HEK293 (cell line): ENCODE results near the gene GALNT9.

Experiments
- CTCF ChIA-PET: fragments of 350-600 bp; formaldehyde crosslinking; extraction: SDS; loops from one replicate; lab custom pipeline; 2021; ENCODE audit warnings: antibody characterized with exemption; lab: Yijun Ruan, JAX
- POLR2A ChIA-PET: fragments of 300-600 bp; formaldehyde crosslinking; extraction: SDS; loops from one replicate; lab custom pipeline; 2020; ENCODE audit warnings: antibody characterized with exemption, inconsistent platforms; lab: Yijun Ruan, JAX
- H3K27ac ChIP-seq: fragments of 200-500 bp; sonication (Bioruptor generic); 2 replicates; pipeline ENCODE4 v1.5.1; 2014; ENCODE audit warnings: low read depth, low read length, control low read depth, inconsistent platforms; ENCODE audit errors: extremely low read depth
- H3K36me3 ChIP-seq, 2 experiments: fragments of 200-500 bp in 1 of 2; sonication (Bioruptor generic) in 1 of 2; 1 replicate in 1 of 2; 2 replicates in 1 of 2; pipeline ENCODE4 v1.5.1; 2014 to 2017; ENCODE audit warnings: inconsistent platforms in 2 of 2, low read length in 2 of 2; ENCODE audit not compliant: control insufficient read depth in 2 of 2, insufficient read depth in 1 of 2
- H3K4me1 ChIP-seq: fragments of 200-500 bp; sonication (Bioruptor generic); 2 replicates; pipeline ENCODE4 v1.5.1; 2014; ENCODE audit warnings: mild to moderate bottlenecking, low read length, inconsistent platforms; ENCODE audit not compliant: control insufficient read depth, insufficient read depth
- H3K4me3 ChIP-seq: 2 replicates; pipeline ENCODE4 v1.5.1; 2011; ENCODE audit warnings: low read depth, mild to moderate bottlenecking, control low read depth, low read length, moderate library complexity
- H3K9me3 ChIP-seq: fragments of 200-500 bp; sonication (Bioruptor generic); 2 replicates; pipeline ENCODE4 v1.5.1; 2014; ENCODE audit warnings: low read depth, low read length, inconsistent platforms; ENCODE audit not compliant: control insufficient read depth, insufficient read depth
- HOXD13 ChIP-seq: sonication (generic); formaldehyde crosslinking; IDR thresholded peaks from 2 replicates; pipeline ENCODE4 v1.8.0; 2022; ENCODE audit warnings: missing genetic modification reagents, borderline replicate concordance
- MYNN ChIP-seq: fragments of 450-650 bp; formaldehyde crosslinking; IDR thresholded peaks from 2 replicates; pipeline ENCODE4 v1.5.1; 2016; ENCODE audit warnings: missing biosample characterization, missing genetic modification characterization, borderline replicate concordance
- PRDM2 ChIP-seq: fragments of 450-650 bp; formaldehyde crosslinking; IDR thresholded peaks from 2 replicates; pipeline ENCODE4 v1.5.1; 2016; ENCODE audit warnings: missing biosample characterization, missing genetic modification characterization, borderline replicate concordance
- ZBTB20 ChIP-seq: fragments of 450-650 bp; formaldehyde crosslinking; IDR thresholded peaks from 2 replicates; pipeline ENCODE4 v1.5.1; 2016; ENCODE audit warnings: missing biosample characterization, missing genetic modification characterization
- ZBTB21 ChIP-seq: fragments of 450-650 bp; formaldehyde crosslinking; IDR thresholded peaks from 2 replicates; pipeline ENCODE4 v1.5.1; 2017; ENCODE audit warnings: missing biosample characterization, missing genetic modification characterization
- ZFP37 ChIP-seq: fragments of 450-650 bp; formaldehyde crosslinking; IDR thresholded peaks from 2 replicates; pipeline ENCODE4 v1.5.1; 2016; ENCODE audit warnings: missing biosample characterization, missing genetic modification characterization
- ZNF175 ChIP-seq: fragments of 450-650 bp; formaldehyde crosslinking; IDR thresholded peaks from 2 replicates; pipeline ENCODE4 v1.5.1; 2016; ENCODE audit warnings: missing biosample characterization, missing genetic modification characterization
- ZNF202 ChIP-seq: fragments of 450-650 bp; formaldehyde crosslinking; IDR thresholded peaks from 2 replicates; pipeline ENCODE4 v1.5.1; 2016; ENCODE audit warnings: missing biosample characterization, missing genetic modification characterization, borderline replicate concordance
- ZNF26 ChIP-seq: fragments of 450-650 bp; formaldehyde crosslinking; IDR thresholded peaks from 2 replicates; pipeline ENCODE4 v1.5.1; 2016; ENCODE audit warnings: missing biosample characterization, missing genetic modification characterization
- ZNF335 ChIP-seq: fragments of 450-650 bp; formaldehyde crosslinking; conservative IDR thresholded peaks from 2 replicates; pipeline ENCODE4 v1.5.1; 2016; ENCODE audit warnings: missing biosample characterization, missing genetic modification characterization
- ZNF366 ChIP-seq: fragments of 450-650 bp; formaldehyde crosslinking; conservative IDR thresholded peaks from 2 replicates; pipeline ENCODE4 v1.5.1; 2016; ENCODE audit warnings: missing biosample characterization, missing genetic modification characterization
- ZNF510 ChIP-seq: fragments of 450-650 bp; formaldehyde crosslinking; IDR thresholded peaks from 2 replicates; pipeline ENCODE4 v1.5.1; 2018; ENCODE audit warnings: mild to moderate bottlenecking, missing genetic modification characterization, missing biosample characterization; ENCODE audit not compliant: insufficient replicate concordance
- ZNF513 ChIP-seq: fragments of 450-650 bp; IDR thresholded peaks from 2 replicates; pipeline ENCODE4 v1.5.1; 2018; ENCODE audit warnings: missing biosample characterization, missing genetic modification characterization
- ZNF529 ChIP-seq: fragments of 450-650 bp; formaldehyde crosslinking; IDR thresholded peaks from 2 replicates; pipeline ENCODE4 v1.5.1; 2017; ENCODE audit warnings: missing genetic modification characterization, missing biosample characterization; ENCODE audit not compliant: insufficient replicate concordance
- ZNF596 ChIP-seq: fragments of 450-650 bp; IDR thresholded peaks from 2 replicates; pipeline ENCODE4 v1.5.0; 2018; ENCODE audit warnings: missing biosample characterization, mild to moderate bottlenecking, missing genetic modification characterization, moderate library complexity
- ZNF629 ChIP-seq: fragments of 450-650 bp; formaldehyde crosslinking; IDR thresholded peaks from 2 replicates; pipeline ENCODE4 v1.5.1; 2017; ENCODE audit warnings: missing biosample characterization, missing genetic modification characterization
- TF ChIP-seq, protein P1 (sequence below): fragments of 450-650 bp; formaldehyde crosslinking; IDR thresholded peaks from 2 replicates; pipeline ENCODE4 v1.5.1; 2016; ENCODE audit warnings: missing biosample characterization, missing genetic modification characterization

The GALNT9 gene

GRCh38 chr12:132377147-132377546 is 47.8 kb upstream of the GALNT9 start:
- Histone ChIP-seq H3K36me3 (no peaks in the 10 kb centered on the region), H3K4me1 (no peaks in the 10 kb centered on the region), H3K4me3 (no peak overlapping the region), H3K27ac (no peak overlapping the region), H3K9me3 (no peaks in the 10 kb centered on the region)
- POLR2A ChIA-PET: no interaction called here
- TF ChIP-seq, protein P1, sequence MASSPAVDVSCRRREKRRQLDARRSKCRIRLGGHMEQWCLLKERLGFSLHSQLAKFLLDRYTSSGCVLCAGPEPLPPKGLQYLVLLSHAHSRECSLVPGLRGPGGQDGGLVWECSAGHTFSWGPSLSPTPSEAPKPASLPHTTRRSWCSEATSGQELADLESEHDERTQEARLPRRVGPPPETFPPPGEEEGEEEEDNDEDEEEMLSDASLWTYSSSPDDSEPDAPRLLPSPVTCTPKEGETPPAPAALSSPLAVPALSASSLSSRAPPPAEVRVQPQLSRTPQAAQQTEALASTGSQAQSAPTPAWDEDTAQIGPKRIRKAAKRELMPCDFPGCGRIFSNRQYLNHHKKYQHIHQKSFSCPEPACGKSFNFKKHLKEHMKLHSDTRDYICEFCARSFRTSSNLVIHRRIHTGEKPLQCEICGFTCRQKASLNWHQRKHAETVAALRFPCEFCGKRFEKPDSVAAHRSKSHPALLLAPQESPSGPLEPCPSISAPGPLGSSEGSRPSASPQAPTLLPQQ: no peak
- TF ChIP-seq MYNN (tag by site-specific recombination) (no peak), ZNF202 (tag by site-specific recombination) (peak; percentile 72; the same call in 1 of the 2 replicates), ZNF596 (tag by site-specific recombination) (peak; percentile 99), ZNF366 (tag by site-specific recombination) (peak; percentile 23; the same call in 1 of the 2 replicates)
- CTCF ChIA-PET: no interaction called here

DNA sequence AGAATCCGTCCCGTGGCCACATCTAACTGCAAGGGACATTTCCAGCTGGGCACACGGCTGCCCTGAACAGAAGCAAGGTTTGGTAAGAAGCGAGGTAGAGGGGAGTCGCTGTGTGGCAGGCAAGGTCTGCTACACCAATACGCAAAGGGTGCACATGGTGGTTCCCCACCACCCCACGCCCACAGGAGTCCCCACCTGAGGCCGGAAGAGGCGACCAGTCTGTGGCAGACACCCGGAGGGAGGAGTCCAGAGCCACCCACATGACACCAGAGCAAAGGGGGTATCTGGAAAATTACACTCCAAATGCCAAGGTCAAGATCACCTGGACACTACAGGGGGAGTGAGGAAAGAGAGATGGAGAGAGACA is 47.1 kb upstream of the GALNT9 start:
- TF ChIP-seq ZBTB21 (no peak), ZNF629 (tag by site-specific recombination) (no peak), ZNF510 (tag by site-specific recombination) (no peak), ZNF26 (no peak), ZFP37 (tag by site-specific recombination) (no peak), ZBTB20 (tag by site-specific recombination) (no peak), HOXD13 (no peak), ZNF513 (no peak), ZNF529 (no peak), PRDM2 (tag by site-specific recombination) (no peak), ZNF335 (tag by site-specific recombination) (no peak), ZNF175 (tag by site-specific recombination) (no peak)
- ChIA-PET POLR2A (no interaction called here), CTCF (no interaction called here)
- no peaks in the 10 kb centered on the region for H3K4me1 ChIP-seq
- no peaks in the 10 kb centered on the region for H3K9me3 ChIP-seq
- no peaks in the 10 kb centered on the region for H3K36me3 ChIP-seq
- H3K4me3 ChIP-seq: no peak overlapping the region
- no peak overlapping the region for H3K27ac ChIP-seq
